CD4-positive, alpha-beta T cell treated with Interferon alpha-2 for 1 hour (primary cell): ENCODE results near the gene KATNAL1.

Source experiments
- DNase-seq, 2 donors: peaks; one replicate each; pipeline ENCODE4 v3.0.0-alpha.2; 2020 to 2022

The KATNAL1 gene

GRCh38 chr13:30158774-30159445, 148.4 kb downstream of the KATNAL1 start:
- DNase-seq = peak in 1 of 2 donors; percentile 71

- DNase-seq = no peak
These were observed 149.7 kb downstream of the KATNAL1 start for GRCh38 chr13:30157616-30157993.

- no peak for DNase-seq
These were observed 150.3 kb downstream of the KATNAL1 start for GRCh38 chr13:30156826-30157615.

- DNase-seq = no peak
These were observed 151.1 kb downstream of the KATNAL1 start for GRCh38 chr13:30156270-30156669.

- no peak for DNase-seq
These were observed 152.4 kb downstream of the KATNAL1 start for GRCh38 chr13:30154931-30155330.

GRCh38 chr13:30154531-30154930, 152.8 kb downstream of the KATNAL1 start:
- no peak for DNase-seq

- DNase-seq = no peak
These were observed 153.6 kb downstream of the KATNAL1 start for GRCh38 chr13:30153545-30154426.
